NT2/D1 (cell line): ENCODE measurements around the gene OR1I1.

Source experiments
- SUZ12 ChIP-seq: IDR thresholded peaks from 2 replicates; pipeline ENCODE4 v1.6.1; 2011; ENCODE audit not compliant: insufficient read length, insufficient read depth; ENCODE audit errors: extremely low read depth
- YY1 ChIP-seq: IDR thresholded peaks from 2 replicates; pipeline ENCODE4 v1.6.1; 2011; ENCODE audit not compliant: insufficient read length, insufficient read depth
- ZNF274 ChIP-seq: IDR thresholded peaks from 2 replicates; pipeline ENCODE4 v1.6.1; 2011; ENCODE audit warnings: mild to moderate bottlenecking, low read depth, low read length

GRCh38 chr19:15050639-15051038, 31.4 kb upstream of the OR1I1 start:
- TF ChIP-seq YY1 (no peak), ZNF274 (no peak), SUZ12 (no peak)
